H1 (cell line): ENCODE measurements around the gene NLRP12. TPM values are rescaled to one million over a fixed set of nuclear protein-coding genes. Genes with fewer than 3 reads are reported as not detected.

Experiments used
- CTBP2 ChIP-seq: IDR thresholded peaks from 2 replicates; pipeline ENCODE4 v1.7.0; 2011; ENCODE audit warnings: borderline replicate concordance, mild to moderate bottlenecking, moderate library complexity, mixed read lengths, low read length; ENCODE audit not compliant: insufficient read depth, insufficient read length
- GABPA ChIP-seq: IDR thresholded peaks from 2 replicates; pipeline ENCODE4 v1.6.1; 2011; ENCODE audit warnings: mild to moderate bottlenecking, low read length, moderate library complexity, borderline replicate concordance; ENCODE audit not compliant: insufficient read depth
- SP2 ChIP-seq: IDR thresholded peaks from 2 replicates; pipeline ENCODE4 v1.6.1; 2012; ENCODE audit warnings: mild to moderate bottlenecking, low read length, inconsistent platforms
- polyA plus RNA-seq, 7 experiments: library from polyadenylated mRNA; depleted of rRNA in 3 of 7; stranded (reverse) in 5 of 7; unstranded in 2 of 7; fragments of >200 nt in 5 of 7; fragments of 200-250 nt in 2 of 7; gene quantifications; 1 replicate in 5 of 7; 2 replicates in 1 of 7; 4 replicates in 1 of 7; pipeline versions ENCODE4 v1.2.1 to v1.2.3, GENCODE V29; 2011 to 2013; ENCODE audit warnings: missing spikeins in 2 of 7, mixed read lengths in 2 of 7
- total RNA-seq: library from RNA; stranded (reverse); fragmentation: NEBNext Ultra II Directional; extraction: Animal tissue kit (Norgen Biotek cat#: 25700); gene quantifications from 2 replicates; pipeline ENCODE4 v1.2.1, GENCODE V29; 2021
- TF ChIP-seq, protein P1 (sequence below): fragments of 300-600 bp; sonication (generic); IDR thresholded peaks from 2 replicates; pipeline ENCODE4 v1.7.1; 2012; ENCODE audit warnings: low read length, moderate library complexity, mild to moderate bottlenecking, inconsistent platforms; ENCODE audit not compliant: insufficient replicate concordance
- TF ChIP-seq, protein P2 (sequence below): IDR thresholded peaks from 2 replicates; pipeline ENCODE4 v1.6.1; 2011; ENCODE audit warnings: low read length, improper control_type of control experiment

NLRP12 gene
- total and polyA plus RNA-seq, 2 of the 8 experiments (the other 6 are each of a cell fraction or from before 2014, with no cell fraction given): 1.0 to 1.8 TPM

- TF ChIP-seq, protein P1, sequence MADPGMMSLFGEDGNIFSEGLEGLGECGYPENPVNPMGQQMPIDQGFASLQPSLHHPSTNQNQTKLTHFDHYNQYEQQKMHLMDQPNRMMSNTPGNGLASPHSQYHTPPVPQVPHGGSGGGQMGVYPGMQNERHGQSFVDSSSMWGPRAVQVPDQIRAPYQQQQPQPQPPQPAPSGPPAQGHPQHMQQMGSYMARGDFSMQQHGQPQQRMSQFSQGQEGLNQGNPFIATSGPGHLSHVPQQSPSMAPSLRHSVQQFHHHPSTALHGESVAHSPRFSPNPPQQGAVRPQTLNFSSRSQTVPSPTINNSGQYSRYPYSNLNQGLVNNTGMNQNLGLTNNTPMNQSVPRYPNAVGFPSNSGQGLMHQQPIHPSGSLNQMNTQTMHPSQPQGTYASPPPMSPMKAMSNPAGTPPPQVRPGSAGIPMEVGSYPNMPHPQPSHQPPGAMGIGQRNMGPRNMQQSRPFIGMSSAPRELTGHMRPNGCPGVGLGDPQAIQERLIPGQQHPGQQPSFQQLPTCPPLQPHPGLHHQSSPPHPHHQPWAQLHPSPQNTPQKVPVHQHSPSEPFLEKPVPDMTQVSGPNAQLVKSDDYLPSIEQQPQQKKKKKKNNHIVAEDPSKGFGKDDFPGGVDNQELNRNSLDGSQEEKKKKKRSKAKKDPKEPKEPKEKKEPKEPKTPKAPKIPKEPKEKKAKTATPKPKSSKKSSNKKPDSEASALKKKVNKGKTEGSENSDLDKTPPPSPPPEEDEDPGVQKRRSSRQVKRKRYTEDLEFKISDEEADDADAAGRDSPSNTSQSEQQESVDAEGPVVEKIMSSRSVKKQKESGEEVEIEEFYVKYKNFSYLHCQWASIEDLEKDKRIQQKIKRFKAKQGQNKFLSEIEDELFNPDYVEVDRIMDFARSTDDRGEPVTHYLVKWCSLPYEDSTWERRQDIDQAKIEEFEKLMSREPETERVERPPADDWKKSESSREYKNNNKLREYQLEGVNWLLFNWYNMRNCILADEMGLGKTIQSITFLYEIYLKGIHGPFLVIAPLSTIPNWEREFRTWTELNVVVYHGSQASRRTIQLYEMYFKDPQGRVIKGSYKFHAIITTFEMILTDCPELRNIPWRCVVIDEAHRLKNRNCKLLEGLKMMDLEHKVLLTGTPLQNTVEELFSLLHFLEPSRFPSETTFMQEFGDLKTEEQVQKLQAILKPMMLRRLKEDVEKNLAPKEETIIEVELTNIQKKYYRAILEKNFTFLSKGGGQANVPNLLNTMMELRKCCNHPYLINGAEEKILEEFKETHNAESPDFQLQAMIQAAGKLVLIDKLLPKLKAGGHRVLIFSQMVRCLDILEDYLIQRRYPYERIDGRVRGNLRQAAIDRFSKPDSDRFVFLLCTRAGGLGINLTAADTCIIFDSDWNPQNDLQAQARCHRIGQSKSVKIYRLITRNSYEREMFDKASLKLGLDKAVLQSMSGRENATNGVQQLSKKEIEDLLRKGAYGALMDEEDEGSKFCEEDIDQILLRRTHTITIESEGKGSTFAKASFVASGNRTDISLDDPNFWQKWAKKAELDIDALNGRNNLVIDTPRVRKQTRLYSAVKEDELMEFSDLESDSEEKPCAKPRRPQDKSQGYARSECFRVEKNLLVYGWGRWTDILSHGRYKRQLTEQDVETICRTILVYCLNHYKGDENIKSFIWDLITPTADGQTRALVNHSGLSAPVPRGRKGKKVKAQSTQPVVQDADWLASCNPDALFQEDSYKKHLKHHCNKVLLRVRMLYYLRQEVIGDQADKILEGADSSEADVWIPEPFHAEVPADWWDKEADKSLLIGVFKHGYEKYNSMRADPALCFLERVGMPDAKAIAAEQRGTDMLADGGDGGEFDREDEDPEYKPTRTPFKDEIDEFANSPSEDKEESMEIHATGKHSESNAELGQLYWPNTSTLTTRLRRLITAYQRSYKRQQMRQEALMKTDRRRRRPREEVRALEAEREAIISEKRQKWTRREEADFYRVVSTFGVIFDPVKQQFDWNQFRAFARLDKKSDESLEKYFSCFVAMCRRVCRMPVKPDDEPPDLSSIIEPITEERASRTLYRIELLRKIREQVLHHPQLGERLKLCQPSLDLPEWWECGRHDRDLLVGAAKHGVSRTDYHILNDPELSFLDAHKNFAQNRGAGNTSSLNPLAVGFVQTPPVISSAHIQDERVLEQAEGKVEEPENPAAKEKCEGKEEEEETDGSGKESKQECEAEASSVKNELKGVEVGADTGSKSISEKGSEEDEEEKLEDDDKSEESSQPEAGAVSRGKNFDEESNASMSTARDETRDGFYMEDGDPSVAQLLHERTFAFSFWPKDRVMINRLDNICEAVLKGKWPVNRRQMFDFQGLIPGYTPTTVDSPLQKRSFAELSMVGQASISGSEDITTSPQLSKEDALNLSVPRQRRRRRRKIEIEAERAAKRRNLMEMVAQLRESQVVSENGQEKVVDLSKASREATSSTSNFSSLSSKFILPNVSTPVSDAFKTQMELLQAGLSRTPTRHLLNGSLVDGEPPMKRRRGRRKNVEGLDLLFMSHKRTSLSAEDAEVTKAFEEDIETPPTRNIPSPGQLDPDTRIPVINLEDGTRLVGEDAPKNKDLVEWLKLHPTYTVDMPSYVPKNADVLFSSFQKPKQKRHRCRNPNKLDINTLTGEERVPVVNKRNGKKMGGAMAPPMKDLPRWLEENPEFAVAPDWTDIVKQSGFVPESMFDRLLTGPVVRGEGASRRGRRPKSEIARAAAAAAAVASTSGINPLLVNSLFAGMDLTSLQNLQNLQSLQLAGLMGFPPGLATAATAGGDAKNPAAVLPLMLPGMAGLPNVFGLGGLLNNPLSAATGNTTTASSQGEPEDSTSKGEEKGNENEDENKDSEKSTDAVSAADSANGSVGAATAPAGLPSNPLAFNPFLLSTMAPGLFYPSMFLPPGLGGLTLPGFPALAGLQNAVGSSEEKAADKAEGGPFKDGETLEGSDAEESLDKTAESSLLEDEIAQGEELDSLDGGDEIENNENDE: no peak
- TF ChIP-seq, protein P2, sequence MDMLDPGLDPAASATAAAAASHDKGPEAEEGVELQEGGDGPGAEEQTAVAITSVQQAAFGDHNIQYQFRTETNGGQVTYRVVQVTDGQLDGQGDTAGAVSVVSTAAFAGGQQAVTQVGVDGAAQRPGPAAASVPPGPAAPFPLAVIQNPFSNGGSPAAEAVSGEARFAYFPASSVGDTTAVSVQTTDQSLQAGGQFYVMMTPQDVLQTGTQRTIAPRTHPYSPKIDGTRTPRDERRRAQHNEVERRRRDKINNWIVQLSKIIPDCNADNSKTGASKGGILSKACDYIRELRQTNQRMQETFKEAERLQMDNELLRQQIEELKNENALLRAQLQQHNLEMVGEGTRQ: no peak
- TF ChIP-seq GABPA (no peak), CTBP2 (no peak), SP2 (no peak)
Observed at GRCh38 chr19:53818756-53819155, 5.4 kb downstream of the NLRP12 start (continued).
